Right atrium auricular region (tissue), 2 donors: Measurements from ENCODE around the gene DENND4A. TPM values are rescaled to one million over a fixed set of nuclear protein-coding genes. Genes with fewer than 3 reads are reported as not detected.

Source experiments
- DNase-seq: peaks from one replicate; pipeline ENCODE4 v3.0.0-alpha.2; 2019; ENCODE audit warnings: low spot score
- H3K27ac ChIP-seq, 2 donors: fragments of 200-600 bp; sonication (generic); 1 replicate in 1 of 2; 2 replicates in 1 of 2; pipeline ENCODE4 v1.5.1; 2016 to 2019
- H3K27me3 ChIP-seq, 2 donors: fragments of 200-600 bp; sonication (generic); one replicate each; pipeline versions ENCODE4 v1.5.1 to v1.6.0; 2017 to 2019
- H3K36me3 ChIP-seq: fragments of 200-600 bp; sonication (generic); one replicate; pipeline ENCODE4 v1.5.1; 2016
- H3K4me1 ChIP-seq, 2 donors: fragments of 200-600 bp; sonication (generic); one replicate each; pipeline versions ENCODE4 v1.5.1 to v1.6.0; 2017 to 2019
- H3K4me3 ChIP-seq, 2 donors: fragments of 200-600 bp; sonication (generic); 1 replicate in 1 of 2; 2 replicates in 1 of 2; pipeline ENCODE4 v1.5.1; 2017 to 2019; ENCODE audit warnings: mild to moderate bottlenecking in 1 of 2, moderate library complexity in 1 of 2
- H3K9me3 ChIP-seq, 2 donors: fragments of 200-600 bp; sonication (generic); one replicate each; pipeline ENCODE4 v1.5.1; 2019
- CTCF ChIP-seq, 2 donors: fragments of 200-600 bp; sonication (generic); IDR thresholded peaks; one replicate each; pipeline ENCODE4 v1.5.1; 2019; ENCODE audit warnings: antibody characterized with exemption in 2 of 2
- total RNA-seq, 2 donors: library from RNA; depleted of rRNA; stranded (reverse); fragments of >200 nt; gene quantifications; one replicate each; pipeline ENCODE4 v1.1.0, GENCODE V29; 2016

The DENND4A gene
- total RNA-seq, 2 donors from 2014 or later, result 15.2 to 19.4 TPM

DNA sequence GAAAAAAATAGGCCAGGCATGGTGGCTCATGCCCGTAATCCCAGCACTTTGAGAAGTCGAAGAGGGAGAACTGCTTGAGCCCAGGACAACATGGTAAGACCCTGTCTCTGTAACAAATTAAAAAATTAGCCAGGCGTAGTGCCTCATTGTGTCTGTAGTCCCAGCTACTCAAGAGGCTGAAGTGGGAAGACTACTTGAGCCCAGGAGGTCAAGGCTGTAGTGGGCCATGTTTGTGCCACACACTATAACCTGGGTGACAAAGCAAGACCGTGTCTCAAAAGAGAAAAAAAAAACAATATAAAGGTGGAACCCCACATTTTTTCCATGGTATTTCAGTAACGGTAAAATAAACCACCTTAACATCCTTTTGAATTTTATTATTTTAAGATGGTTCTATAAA lies 69.9 kb downstream of the DENND4A start:
- DNase-seq, result no peak
- peaks cover 35% of the 10 kb centered on the region for H3K36me3 ChIP-seq
- H3K9me3 ChIP-seq, result no peaks in the 10 kb centered on the region
- H3K27me3 ChIP-seq, result no peaks in the 10 kb centered on the region
- TF ChIP-seq CTCF (IDR thresholded peaks at IDR 0.05), result no peak
- H3K27ac ChIP-seq, result no peak overlapping the region
- no peaks in the 10 kb centered on the region for H3K4me1 ChIP-seq
- H3K4me3 ChIP-seq, result no peak overlapping the region

- no peak for TF ChIP-seq CTCF (IDR thresholded peaks at IDR 0.05)
- Histone ChIP-seq H3K9me3 (no peaks in the 10 kb centered on the region), H3K4me3 (no peak overlapping the region), H3K27me3 (no peaks in the 10 kb centered on the region), H3K36me3 (peaks cover 21% of the 10 kb centered on the region), H3K27ac (no peak overlapping the region), H3K4me1 (no peaks in the 10 kb centered on the region)
- no peak for DNase-seq
Measured at GRCh38 chr15:65712415-65712814, 79.7 kb downstream of the DENND4A start.

DNA sequence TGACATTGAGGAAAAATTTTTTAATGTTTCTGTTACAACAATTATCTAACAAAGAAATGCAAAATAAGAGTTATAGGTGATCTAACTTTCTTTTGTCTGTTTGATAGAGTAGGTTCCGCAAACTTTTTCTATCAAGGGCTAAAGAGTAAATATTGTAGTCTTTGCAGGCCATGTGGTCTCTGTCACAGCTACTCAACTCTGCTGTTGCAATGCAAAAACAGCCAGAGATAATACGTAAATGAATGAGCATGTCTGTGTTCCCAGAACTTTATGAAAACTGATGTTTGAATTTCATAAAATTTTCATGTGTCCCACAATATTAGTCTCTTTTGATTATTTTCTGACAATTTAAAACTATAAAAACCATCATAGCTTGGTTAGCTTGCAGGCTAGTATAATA lies 97.0 kb downstream of the DENND4A start:
- no peaks in the 10 kb centered on the region for H3K4me1 ChIP-seq
- no peaks in the 10 kb centered on the region for H3K9me3 ChIP-seq
- H3K4me3 ChIP-seq, result no peak overlapping the region
- no peak for TF ChIP-seq CTCF (IDR thresholded peaks at IDR 0.05)
- peaks cover 26% of the 10 kb centered on the region for H3K36me3 ChIP-seq
- no peak for DNase-seq
- no peak overlapping the region for H3K27ac ChIP-seq
- no peaks in the 10 kb centered on the region for H3K27me3 ChIP-seq

- H3K27me3 ChIP-seq, result no peaks in the 10 kb centered on the region
- H3K9me3 ChIP-seq, result no peaks in the 10 kb centered on the region
- H3K4me3 ChIP-seq, result no peak overlapping the region
- TF ChIP-seq CTCF (IDR thresholded peaks at IDR 0.05), result no peak
- H3K36me3 ChIP-seq, result peaks cover 19% of the 10 kb centered on the region
- H3K4me1 ChIP-seq, result no peaks in the 10 kb centered on the region
- H3K27ac ChIP-seq, result no peak overlapping the region
- DNase-seq, result no peak
Measured at GRCh38 chr15:65690778-65691177, 101.3 kb downstream of the DENND4A start.

GRCh38 chr15:65690173-65690572 lies 101.9 kb downstream of the DENND4A start:
- DNase-seq, result no peak
- no peak overlapping the region for H3K4me3 ChIP-seq
- no peak overlapping the region for H3K27ac ChIP-seq
- H3K36me3 ChIP-seq, result peaks cover 17% of the 10 kb centered on the region
- no peaks in the 10 kb centered on the region for H3K27me3 ChIP-seq
- TF ChIP-seq CTCF (IDR thresholded peaks at IDR 0.05), result no peak
- no peaks in the 10 kb centered on the region for H3K4me1 ChIP-seq
- H3K9me3 ChIP-seq, result no peaks in the 10 kb centered on the region

- H3K4me1 ChIP-seq, result no peaks in the 10 kb centered on the region
- DNase-seq, result no peak
- H3K27me3 ChIP-seq, result no peaks in the 10 kb centered on the region
- no peak for TF ChIP-seq CTCF (IDR thresholded peaks at IDR 0.05)
- peaks cover 17% of the 10 kb centered on the region for H3K36me3 ChIP-seq
- no peak overlapping the region for H3K4me3 ChIP-seq
- no peaks in the 10 kb centered on the region for H3K9me3 ChIP-seq
- H3K27ac ChIP-seq, result no peak overlapping the region
Measured at GRCh38 chr15:65688462-65688861, 103.6 kb downstream of the DENND4A start.
